Fibroblast of lung (primary cell): ENCODE measurements around the gene NSMF. TPM values are rescaled to one million over a fixed set of nuclear protein-coding genes. Genes with fewer than 3 reads are reported as not detected.
A peak's percentile ranks its signal among the peaks of the same experiment; 100 is the strongest.

Source experiments
- DNase-seq, 2 donors: peaks; one replicate each; pipeline versions ENCODE4 v3.0.0 to v3.0.0-alpha.2; 2010; ENCODE audit warnings: low read depth in 2 of 2
- H2AFZ ChIP-seq: 2 replicates; pipeline ENCODE4 v1.5.1; 2012; ENCODE audit warnings: low read length, control low read depth, inconsistent platforms
- H3K27ac ChIP-seq: 2 replicates; pipeline ENCODE4 v1.5.1; 2011; ENCODE audit warnings: low read length, control low read depth; ENCODE audit not compliant: insufficient read depth
- H3K27me3 ChIP-seq: 2 replicates; pipeline ENCODE4 v1.5.1; 2011; ENCODE audit warnings: mild to moderate bottlenecking, low read length; ENCODE audit not compliant: control insufficient read depth, insufficient read depth
- H3K36me3 ChIP-seq: 2 replicates; pipeline ENCODE4 v1.5.1; 2011; ENCODE audit warnings: low read length; ENCODE audit not compliant: control insufficient read depth, insufficient read depth
- H3K4me1 ChIP-seq: 2 replicates; pipeline ENCODE4 v1.5.1; 2011; ENCODE audit warnings: low read length; ENCODE audit not compliant: control insufficient read depth, insufficient read depth; ENCODE audit errors: extremely low read depth
- H3K4me2 ChIP-seq: 2 replicates; pipeline ENCODE4 v1.5.1; 2011; ENCODE audit warnings: low read length, control low read depth; ENCODE audit not compliant: insufficient read depth; ENCODE audit errors: extremely low read depth
- H3K4me3 ChIP-seq, 4 experiments: fragments of 200-600 bp in 1 of 4; sonication (generic) in 1 of 4; replicated peaks in 1 of 4; 2 replicates each; pipeline ENCODE4 v1.5.1; 2011 to 2016; ENCODE audit warnings: low read length in 4 of 4, low read depth in 3 of 4, mild to moderate bottlenecking in 3 of 4, control low read depth in 2 of 4, inconsistent platforms in 1 of 4, mixed read lengths in 1 of 4; ENCODE audit not compliant: insufficient read depth in 1 of 4; ENCODE audit errors: control extremely low read depth in 1 of 4
- H3K79me2 ChIP-seq: 2 replicates; pipeline ENCODE4 v1.5.1; 2012; ENCODE audit warnings: mild to moderate bottlenecking, low read length, inconsistent platforms; ENCODE audit not compliant: control insufficient read depth, insufficient read depth
- H3K9ac ChIP-seq: 2 replicates; pipeline ENCODE4 v1.5.1; 2011; ENCODE audit warnings: mild to moderate bottlenecking, low read length, control low read depth; ENCODE audit not compliant: insufficient read depth
- H3K9me3 ChIP-seq: 2 replicates; pipeline ENCODE4 v1.5.1; 2012; ENCODE audit warnings: low read depth, low read length; ENCODE audit not compliant: control insufficient read depth, insufficient read depth
- H4K20me1 ChIP-seq: 2 replicates; pipeline ENCODE4 v1.5.1; 2011; ENCODE audit warnings: low read length; ENCODE audit not compliant: control insufficient read depth, insufficient read depth; ENCODE audit errors: extremely low read depth
- EZH2 ChIP-seq: IDR thresholded peaks from 2 replicates; pipeline ENCODE4 v1.5.1; 2012; ENCODE audit warnings: low read length, control low read depth, mild to moderate bottlenecking; ENCODE audit errors: missing control alignments
- polyA plus RNA-seq, 2 donors: library from polyadenylated mRNA; depleted of rRNA in 1 of 2; stranded (reverse) in 1 of 2; unstranded in 1 of 2; fragments of >200 nt; gene quantifications; 2 replicates each; pipeline ENCODE4 v1.2.1, GENCODE V29; 2011 to 2012; ENCODE audit warnings: missing spikeins in 1 of 2
- total RNA-seq: library from RNA; depleted of rRNA; stranded (reverse); fragments of >200 nt; gene quantifications from 2 replicates; pipeline ENCODE4 v1.2.1, GENCODE V29; 2014
- TF ChIP-seq, protein P1 (sequence below), 2 donors: IDR thresholded peaks in 1 of 2; conservative IDR thresholded peaks in 1 of 2; 1 replicate in 1 of 2; 2 replicates in 1 of 2; pipeline ENCODE4 v1.5.1; 2011 to 2012; ENCODE audit warnings: low read length in 2 of 2, control low read depth in 1 of 2, inconsistent platforms in 1 of 2, low read depth in 1 of 2, mild to moderate bottlenecking in 1 of 2

NSMF gene
- total and polyA plus RNA-seq, 2 donors (not counting 1 experiment from before 2014, with no cell fraction given) = 13.4 to 15.0 TPM

DNA sequence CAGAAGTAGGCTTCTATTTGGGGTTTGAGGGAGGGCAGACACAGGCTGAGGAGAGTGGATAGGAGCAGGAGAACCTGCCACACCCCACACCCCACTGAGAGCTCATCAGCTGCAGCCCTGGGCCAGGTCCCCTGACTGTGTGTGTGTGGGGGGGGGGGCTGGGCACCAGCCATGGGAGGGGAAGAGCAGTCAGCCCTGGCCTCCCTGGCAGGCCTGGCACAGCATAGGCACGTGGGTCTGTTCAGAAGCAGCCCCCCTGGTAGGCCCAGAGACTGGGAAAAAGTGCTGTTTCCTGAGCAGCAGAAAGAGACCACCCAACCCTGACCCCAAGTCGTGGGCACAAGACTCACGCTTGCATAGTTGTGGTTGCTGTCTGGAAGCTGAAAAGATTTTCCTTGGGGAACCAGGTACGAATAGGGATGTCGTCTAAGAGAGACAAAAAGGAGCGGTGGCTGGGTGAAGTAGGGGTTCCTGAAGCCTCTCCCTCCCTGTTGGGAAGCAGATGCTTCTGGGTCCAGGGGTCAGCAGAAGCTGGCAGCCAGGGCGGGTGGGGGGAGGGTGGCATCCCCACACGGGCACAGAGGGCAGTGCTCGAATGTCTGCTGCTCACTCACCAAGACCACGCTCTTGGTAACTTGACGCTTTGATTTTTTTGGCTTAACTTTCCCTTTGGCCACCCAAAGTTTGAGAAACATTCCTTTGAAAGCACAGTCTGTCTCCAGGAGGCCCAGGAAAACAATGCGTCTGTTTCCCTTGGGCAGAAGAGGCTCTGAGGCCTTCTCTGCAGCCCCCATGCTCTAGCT, 2.9 kb downstream of the NSMF start:
- Histone ChIP-seq H4K20me1 (no peaks in the 10 kb centered on the region), H3K4me3 (peak overlapping the region in 1 of 4 experiments; percentile 8), H3K9me3 (no peaks in the 10 kb centered on the region), H3K36me3 (peaks cover 16% of the 10 kb centered on the region), H3K4me2 (no peak overlapping the region), H3K9ac (no peak overlapping the region), H3K4me1 (peaks cover 3% of the 10 kb centered on the region), H3K27ac (no peak overlapping the region), H3K27me3 (no peaks in the 10 kb centered on the region), H2AFZ (no peak overlapping the region), H3K79me2 (peaks cover 3% of the 10 kb centered on the region)
- peak; percentile 72 to 77 for DNase-seq
- TF ChIP-seq EZH2 = no peak
- TF ChIP-seq, protein P1, sequence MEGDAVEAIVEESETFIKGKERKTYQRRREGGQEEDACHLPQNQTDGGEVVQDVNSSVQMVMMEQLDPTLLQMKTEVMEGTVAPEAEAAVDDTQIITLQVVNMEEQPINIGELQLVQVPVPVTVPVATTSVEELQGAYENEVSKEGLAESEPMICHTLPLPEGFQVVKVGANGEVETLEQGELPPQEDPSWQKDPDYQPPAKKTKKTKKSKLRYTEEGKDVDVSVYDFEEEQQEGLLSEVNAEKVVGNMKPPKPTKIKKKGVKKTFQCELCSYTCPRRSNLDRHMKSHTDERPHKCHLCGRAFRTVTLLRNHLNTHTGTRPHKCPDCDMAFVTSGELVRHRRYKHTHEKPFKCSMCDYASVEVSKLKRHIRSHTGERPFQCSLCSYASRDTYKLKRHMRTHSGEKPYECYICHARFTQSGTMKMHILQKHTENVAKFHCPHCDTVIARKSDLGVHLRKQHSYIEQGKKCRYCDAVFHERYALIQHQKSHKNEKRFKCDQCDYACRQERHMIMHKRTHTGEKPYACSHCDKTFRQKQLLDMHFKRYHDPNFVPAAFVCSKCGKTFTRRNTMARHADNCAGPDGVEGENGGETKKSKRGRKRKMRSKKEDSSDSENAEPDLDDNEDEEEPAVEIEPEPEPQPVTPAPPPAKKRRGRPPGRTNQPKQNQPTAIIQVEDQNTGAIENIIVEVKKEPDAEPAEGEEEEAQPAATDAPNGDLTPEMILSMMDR (conservative IDR thresholded peaks at IDR 0.05 in 1 of 2, IDR thresholded peaks at IDR 0.05 in 1 of 2; ENCODE audit: low read depth in 1 of 2, low read length in 2 of 2) = no peak

DNA sequence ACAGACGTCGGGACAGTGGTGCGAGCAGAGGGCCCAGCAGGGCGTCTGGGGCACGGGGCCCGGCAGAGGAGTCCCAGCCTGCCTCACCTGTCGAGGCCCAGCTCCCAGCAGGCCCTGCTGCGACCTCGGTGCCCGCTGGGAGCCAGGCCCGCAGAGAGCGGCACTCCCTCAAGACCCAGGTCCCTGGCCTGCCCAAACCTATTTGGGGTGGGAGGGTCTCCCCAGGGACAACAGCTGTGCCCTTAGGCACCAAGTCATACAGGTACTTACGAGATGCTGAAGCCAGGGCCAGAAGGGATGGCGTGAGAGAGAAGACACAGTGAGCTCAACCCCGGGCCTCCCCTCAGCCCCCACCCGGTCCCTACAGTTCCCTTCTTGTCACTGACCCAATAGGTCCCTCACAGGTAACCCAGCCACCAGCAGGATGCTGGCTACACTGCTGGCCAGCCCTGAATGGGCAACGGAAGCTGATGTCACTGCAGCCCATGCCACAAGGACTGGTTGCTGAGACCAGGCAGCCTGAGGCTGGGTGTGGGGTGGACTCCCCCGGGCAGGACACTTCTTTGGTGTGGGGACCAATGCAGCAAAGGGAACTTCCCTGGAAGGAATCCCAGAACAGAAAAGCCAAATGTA, 3.7 kb downstream of the NSMF start:
- TF ChIP-seq EZH2 = no peak
- TF ChIP-seq, protein P1 (conservative IDR thresholded peaks at IDR 0.05 in 1 of 2, IDR thresholded peaks at IDR 0.05 in 1 of 2; ENCODE audit: low read depth in 1 of 2, low read length in 2 of 2) = no peak
- H3K4me2 ChIP-seq = no peak overlapping the region
- H3K27ac ChIP-seq = no peak overlapping the region
- peaks cover 3% of the 10 kb centered on the region for H3K79me2 ChIP-seq
- H4K20me1 ChIP-seq = no peaks in the 10 kb centered on the region
- H3K9ac ChIP-seq = no peak overlapping the region
- DNase-seq = no peak
- peaks cover 16% of the 10 kb centered on the region for H3K36me3 ChIP-seq
- H3K27me3 ChIP-seq = no peaks in the 10 kb centered on the region
- H2AFZ ChIP-seq = no peak overlapping the region
- H3K4me1 ChIP-seq = peaks cover 3% of the 10 kb centered on the region
- H3K9me3 ChIP-seq = no peaks in the 10 kb centered on the region
- H3K4me3 ChIP-seq = no peak overlapping the region

DNA sequence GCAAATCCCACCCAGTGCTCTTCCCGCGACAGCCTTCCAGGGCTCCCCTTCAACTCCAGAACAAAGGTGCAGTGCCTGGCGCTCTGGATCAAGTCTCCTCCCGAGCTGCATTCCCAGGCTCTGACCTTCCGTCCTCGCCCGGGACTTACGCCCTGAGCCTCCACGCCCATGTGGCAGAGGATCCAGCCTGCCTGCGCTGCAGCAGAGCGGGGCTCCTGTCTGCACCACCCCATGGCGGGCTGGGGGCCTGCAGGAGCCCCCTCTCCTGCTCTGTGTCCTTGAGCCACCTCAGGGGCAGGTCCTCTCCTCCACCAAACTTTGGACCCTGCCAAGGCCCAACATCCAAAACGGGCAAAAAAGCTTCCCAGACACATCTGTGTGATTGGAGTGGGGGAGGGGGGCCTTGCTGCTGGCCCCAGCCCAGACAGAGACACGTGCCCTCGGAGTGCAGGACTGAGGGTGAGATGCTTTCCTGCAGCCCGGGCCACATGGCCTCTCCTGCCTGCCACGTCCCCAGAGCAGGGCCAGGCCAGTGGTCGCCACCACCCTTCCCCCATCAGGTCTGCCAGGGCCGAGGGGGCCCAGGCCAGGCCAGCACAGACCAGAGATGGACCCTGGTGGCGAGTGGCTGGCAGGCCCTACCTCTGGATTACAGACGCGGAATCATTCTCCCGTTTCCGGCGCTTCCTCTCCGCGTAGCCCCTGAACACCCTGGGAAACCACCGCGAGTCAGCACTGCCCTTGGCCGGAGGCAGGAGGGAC, 4.4 kb downstream of the NSMF start:
- Histone ChIP-seq H3K79me2 (peaks cover 3% of the 10 kb centered on the region), H3K4me2 (no peak overlapping the region), H3K27ac (no peak overlapping the region), H3K9ac (no peak overlapping the region), H3K4me3 (no peak overlapping the region), H3K36me3 (peaks cover 16% of the 10 kb centered on the region), H3K27me3 (no peaks in the 10 kb centered on the region), H3K4me1 (peaks cover 3% of the 10 kb centered on the region), H4K20me1 (no peaks in the 10 kb centered on the region), H3K9me3 (no peaks in the 10 kb centered on the region), H2AFZ (no peak overlapping the region)
- TF ChIP-seq, protein P1 (conservative IDR thresholded peaks at IDR 0.05 in 1 of 2, IDR thresholded peaks at IDR 0.05 in 1 of 2; ENCODE audit: low read depth in 1 of 2, low read length in 2 of 2) = no peak
- TF ChIP-seq EZH2 = no peak
- peak; percentile 24 to 32 for DNase-seq
